Activated naive CD8-positive, alpha-beta T cell treated with anti-CD3 and anti-CD28 coated beads, Interleukin-2, amount 50 U/mL, for 16 hours (primary cell): ENCODE results near the gene AIF1.

Source experiments
- DNase-seq: peaks from one replicate; pipeline ENCODE4 v3.0.0-alpha.2; 2020; ENCODE audit warnings: low read depth, low spot score

AIF1 gene

DNA sequence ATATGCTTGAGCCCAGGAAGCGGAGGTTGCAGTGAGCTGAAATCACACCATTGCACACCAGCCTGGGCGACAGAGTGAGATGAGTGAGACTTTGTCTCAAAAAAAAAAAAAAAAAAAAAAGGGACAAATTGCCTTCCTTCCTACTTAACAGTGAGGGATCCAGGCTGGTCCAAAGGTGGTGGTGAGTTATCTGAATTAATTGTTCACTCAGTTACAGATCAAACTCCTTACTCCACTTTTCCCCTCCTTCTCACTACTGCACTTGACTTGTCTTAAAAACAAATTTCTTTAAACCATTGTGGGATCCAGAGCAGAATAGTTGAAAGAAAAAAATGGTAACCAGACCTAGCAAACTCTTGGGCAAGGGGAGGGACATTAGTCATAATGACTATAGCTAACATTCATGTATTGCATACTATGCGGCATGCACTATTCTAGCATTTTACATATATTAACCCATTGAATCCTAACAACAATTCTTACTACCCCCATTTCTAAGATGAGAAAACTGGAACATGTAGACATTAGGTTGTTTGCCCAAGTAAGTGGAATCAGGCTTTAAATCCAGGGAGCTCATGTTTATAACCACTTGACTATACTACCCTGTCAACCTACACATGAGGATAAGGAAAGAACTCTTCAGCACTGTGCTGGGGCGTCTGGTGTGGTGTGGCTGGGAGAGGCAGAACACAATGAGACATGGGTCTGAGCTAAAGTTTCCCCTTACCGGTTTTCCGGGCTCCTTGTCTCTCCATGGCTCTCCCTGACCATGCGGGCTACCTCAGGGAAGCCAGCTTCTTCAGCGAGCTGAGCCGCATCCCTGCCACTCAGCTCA, 48.3 kb downstream of the AIF1 start:
- no peak for DNase-seq

DNA sequence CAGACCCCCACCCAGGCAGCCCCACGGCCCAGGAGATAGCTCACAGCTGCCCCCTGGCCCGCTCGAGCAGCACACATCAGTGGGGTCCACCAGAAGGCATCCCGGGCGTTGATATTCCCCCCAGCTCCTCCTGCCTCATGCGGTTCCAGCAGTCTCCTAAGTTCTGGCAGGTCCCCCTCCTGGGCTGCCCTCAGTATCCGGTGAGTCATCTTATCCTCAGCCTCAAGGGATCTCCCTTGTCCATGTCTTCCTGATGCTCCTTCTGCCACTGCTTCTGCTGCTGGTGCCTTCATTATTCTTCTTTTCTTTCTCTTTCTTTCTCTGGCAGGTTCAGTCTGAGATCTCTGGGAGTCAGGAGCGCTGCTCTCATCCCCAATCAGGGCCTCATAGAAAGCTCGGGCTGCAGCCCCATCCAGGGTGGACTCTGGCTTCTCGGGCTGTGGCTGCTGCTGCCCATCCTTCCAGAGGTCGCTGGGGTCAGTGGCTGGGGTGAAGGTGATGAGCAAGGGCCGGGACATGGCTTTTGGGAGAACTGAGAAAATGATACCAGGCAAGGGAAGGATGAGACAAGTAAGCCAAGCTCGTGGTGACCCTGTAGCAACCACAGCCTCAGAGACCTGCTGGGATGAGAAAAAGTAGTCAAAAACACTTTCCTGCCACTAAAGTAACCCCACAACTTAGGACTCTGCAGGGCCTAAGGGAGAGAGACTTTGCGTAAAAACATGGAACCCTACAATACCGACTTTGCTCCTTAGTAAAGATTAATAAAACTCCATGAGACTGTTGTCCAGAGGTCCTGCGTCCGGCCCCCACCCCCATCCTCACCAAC, 49.1 kb downstream of the AIF1 start:
- DNase-seq: no peak

- DNase-seq: peak; percentile 73
These were observed 49.9 kb downstream of the AIF1 start, which contains the start of gene GPANK1 for GRCh38 chr6:31664790-31665500. Gene GPANK1, minus strand, starts transcription at chr6:31664997. Its CDS starts 519 bp downstream, at chr6:31664478.

GRCh38 chr6:31665501-31666336, 50.7 kb downstream of the AIF1 start, which contains the start of gene CSNK2B:
Gene CSNK2B, plus strand, starts transcription at chr6:31666080. Its CDS starts 752 bp downstream, at chr6:31666832.
- DNase-seq: peak; percentile 97

GRCh38 chr6:31666337-31666965, 51.4 kb downstream of the AIF1 start:
- DNase-seq: no peak
